Vagina (tissue), 2 donors: Measurements from ENCODE around the gene MAP4K4. TPM values are rescaled to one million over a fixed set of nuclear protein-coding genes. Genes with fewer than 3 reads are reported as not detected.

Experiments used
- DNase-seq, 2 donors: peaks; one replicate each; pipeline ENCODE4 v3.0.0-alpha.2; 2017; ENCODE audit errors: extremely low spot score in 2 of 2
- H3K27ac ChIP-seq: fragments of 200-600 bp; sonication (generic); one replicate; pipeline ENCODE4 v1.5.1; 2019
- H3K27me3 ChIP-seq: fragments of 200-600 bp; sonication (generic); one replicate; pipeline ENCODE4 v1.5.1; 2019
- H3K36me3 ChIP-seq, 2 donors: fragments of 200-600 bp; sonication (generic); one replicate each; pipeline ENCODE4 v1.5.1; 2017 to 2019
- H3K4me1 ChIP-seq: fragments of 200-600 bp; sonication (generic); one replicate; pipeline ENCODE4 v1.5.1; 2019
- H3K4me3 ChIP-seq, 2 donors: fragments of 200-600 bp; sonication (generic); 1 replicate in 1 of 2; 2 replicates in 1 of 2; pipeline ENCODE4 v1.5.1; 2016 to 2019
- H3K9me3 ChIP-seq: fragments of 200-600 bp; sonication (generic); one replicate; pipeline ENCODE4 v1.5.1; 2019
- POLR2A ChIP-seq, 2 donors: fragments of 450-650 bp; IDR thresholded peaks; one replicate each; pipeline ENCODE4 v1.6.1; 2017; ENCODE audit warnings: antibody characterized with exemption in 2 of 2, mild to moderate bottlenecking in 2 of 2, moderate library complexity in 2 of 2
- POLR2AphosphoS5 ChIP-seq, 2 donors: sonication (generic); formaldehyde crosslinking; IDR thresholded peaks; one replicate each; pipeline ENCODE4 v1.9.0; 2017; ENCODE audit warnings: antibody characterized with exemption in 2 of 2, mild to moderate bottlenecking in 2 of 2, low read depth in 1 of 2; ENCODE audit not compliant: insufficient read depth in 1 of 2
- intact Hi-C: fragments of 100-400 bp; cut with DNase I; formaldehyde crosslinking; loops from one replicate; pipeline ENCODE4 v1.15.1; 2023
- total RNA-seq: library from RNA; depleted of rRNA; stranded (reverse); fragments of >200 nt; gene quantifications from one replicate; pipeline ENCODE4 v1.2.3, GENCODE V29; 2016
- TF ChIP-seq, protein P1 (sequence below), 3 experiments: fragments of 450-650 bp in 2 of 3; fragments of 200-600 bp in 1 of 3; sonication (generic) in 1 of 3; IDR thresholded peaks; one replicate each; pipeline ENCODE4 v1.5.1; 2017 to 2019; ENCODE audit warnings: antibody characterized with exemption in 3 of 3, mild to moderate bottlenecking in 2 of 3, moderate library complexity in 2 of 3

Gene MAP4K4
- total RNA-seq, 1 donor from 2014 or later: 75.9 TPM

DNA sequence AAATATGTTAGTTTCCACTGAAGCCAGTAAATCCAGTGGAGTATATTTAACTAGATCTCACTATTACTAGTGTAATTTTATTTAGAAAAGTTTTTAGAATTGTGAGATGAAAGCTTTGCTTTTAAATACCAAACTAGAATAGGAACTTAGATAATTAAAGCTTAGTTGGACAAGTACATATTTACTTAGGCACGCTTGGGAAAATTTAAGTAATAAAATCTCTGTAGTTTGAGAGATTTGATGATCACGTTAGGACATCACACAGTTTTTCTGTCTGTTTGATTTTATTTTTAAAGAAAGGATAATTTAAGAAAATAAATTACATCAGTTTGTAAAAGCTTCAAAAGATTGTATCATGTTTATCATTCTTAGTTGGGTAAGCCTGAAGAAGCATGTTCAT is 153.5 kb downstream of the MAP4K4 start:
- no peak for DNase-seq
- no peaks in the 10 kb centered on the region for H3K9me3 ChIP-seq
- no peak overlapping the region for H3K27ac ChIP-seq
- TF ChIP-seq POLR2A (IDR thresholded peaks at IDR 0.05): no peak
- TF ChIP-seq POLR2AphosphoS5 (IDR thresholded peaks at IDR 0.05; ENCODE audit: insufficient read depth in 1 of 2, low read depth in 1 of 2): no peak
- TF ChIP-seq, protein P1, sequence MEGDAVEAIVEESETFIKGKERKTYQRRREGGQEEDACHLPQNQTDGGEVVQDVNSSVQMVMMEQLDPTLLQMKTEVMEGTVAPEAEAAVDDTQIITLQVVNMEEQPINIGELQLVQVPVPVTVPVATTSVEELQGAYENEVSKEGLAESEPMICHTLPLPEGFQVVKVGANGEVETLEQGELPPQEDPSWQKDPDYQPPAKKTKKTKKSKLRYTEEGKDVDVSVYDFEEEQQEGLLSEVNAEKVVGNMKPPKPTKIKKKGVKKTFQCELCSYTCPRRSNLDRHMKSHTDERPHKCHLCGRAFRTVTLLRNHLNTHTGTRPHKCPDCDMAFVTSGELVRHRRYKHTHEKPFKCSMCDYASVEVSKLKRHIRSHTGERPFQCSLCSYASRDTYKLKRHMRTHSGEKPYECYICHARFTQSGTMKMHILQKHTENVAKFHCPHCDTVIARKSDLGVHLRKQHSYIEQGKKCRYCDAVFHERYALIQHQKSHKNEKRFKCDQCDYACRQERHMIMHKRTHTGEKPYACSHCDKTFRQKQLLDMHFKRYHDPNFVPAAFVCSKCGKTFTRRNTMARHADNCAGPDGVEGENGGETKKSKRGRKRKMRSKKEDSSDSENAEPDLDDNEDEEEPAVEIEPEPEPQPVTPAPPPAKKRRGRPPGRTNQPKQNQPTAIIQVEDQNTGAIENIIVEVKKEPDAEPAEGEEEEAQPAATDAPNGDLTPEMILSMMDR (IDR thresholded peaks at IDR 0.05): no peak
- H3K27me3 ChIP-seq: no peaks in the 10 kb centered on the region
- H3K36me3 ChIP-seq: peaks cover 0 to 5% of the 10 kb centered on the region in 2 donors
- H3K4me3 ChIP-seq: no peak overlapping the region
- peaks cover 30% of the 10 kb centered on the region for H3K4me1 ChIP-seq
- intact Hi-C loops: no loop called here

DNA sequence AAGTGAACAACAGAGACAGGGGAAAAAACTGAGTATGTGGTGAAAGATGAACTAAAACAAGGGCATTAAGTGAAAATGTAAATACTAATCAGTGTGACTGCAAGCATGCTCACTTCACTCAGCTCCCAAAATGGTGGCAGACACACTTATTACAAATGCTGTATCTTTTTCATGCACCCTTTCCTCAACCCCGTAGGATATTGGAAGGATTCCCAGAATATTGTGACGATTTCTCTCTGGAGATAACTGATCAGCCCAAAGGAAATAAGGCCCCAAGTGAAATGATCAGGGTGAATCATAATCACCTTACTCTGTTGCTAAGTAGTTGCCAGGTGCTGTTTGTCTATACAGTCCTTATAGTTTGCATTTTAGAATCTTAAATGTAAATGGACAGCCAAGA is 155.3 kb downstream of the MAP4K4 start:
- Histone ChIP-seq H3K9me3 (no peaks in the 10 kb centered on the region), H3K27ac (no peak overlapping the region), H3K36me3 (no peaks in the 10 kb centered on the region), H3K4me1 (peaks cover 30% of the 10 kb centered on the region), H3K4me3 (no peak overlapping the region), H3K27me3 (no peaks in the 10 kb centered on the region)
- DNase-seq: no peak
- intact Hi-C loops: no loop called here
- no peak for TF ChIP-seq POLR2A (IDR thresholded peaks at IDR 0.05)

GRCh38 chr2:101854877-101855276 is 157.4 kb downstream of the MAP4K4 start:
- H3K4me1 ChIP-seq: peaks cover 12% of the 10 kb centered on the region
- H3K27ac ChIP-seq: no peak overlapping the region
- H3K9me3 ChIP-seq: no peaks in the 10 kb centered on the region
- H3K36me3 ChIP-seq: peaks cover 0 to 10% of the 10 kb centered on the region in 2 donors
- H3K4me3 ChIP-seq: no peak overlapping the region
- no peak for TF ChIP-seq POLR2AphosphoS5 (IDR thresholded peaks at IDR 0.05; ENCODE audit: insufficient read depth in 1 of 2, low read depth in 1 of 2)
- TF ChIP-seq, protein P1 (IDR thresholded peaks at IDR 0.05): no peak
- no peak for TF ChIP-seq POLR2A (IDR thresholded peaks at IDR 0.05)
- intact Hi-C loops: no loop called here
- DNase-seq: no peak
- H3K27me3 ChIP-seq: no peaks in the 10 kb centered on the region

- H3K4me3 ChIP-seq: no peak overlapping the region
- no peak overlapping the region for H3K27ac ChIP-seq
- no peak for DNase-seq
- peaks cover 0 to 16% of the 10 kb centered on the region in 2 donors for H3K36me3 ChIP-seq
- TF ChIP-seq POLR2AphosphoS5 (IDR thresholded peaks at IDR 0.05; ENCODE audit: insufficient read depth in 1 of 2, low read depth in 1 of 2) (no peak), POLR2A (IDR thresholded peaks at IDR 0.05) (no peak)
- TF ChIP-seq, protein P1 (IDR thresholded peaks at IDR 0.05): no peak
- intact Hi-C loops: no loop called here
- no peaks in the 10 kb centered on the region for H3K27me3 ChIP-seq
- H3K4me1 ChIP-seq: peaks cover 3% of the 10 kb centered on the region
- H3K9me3 ChIP-seq: no peaks in the 10 kb centered on the region
Observed at GRCh38 chr2:101855776-101856175, 158.3 kb downstream of the MAP4K4 start.

DNA sequence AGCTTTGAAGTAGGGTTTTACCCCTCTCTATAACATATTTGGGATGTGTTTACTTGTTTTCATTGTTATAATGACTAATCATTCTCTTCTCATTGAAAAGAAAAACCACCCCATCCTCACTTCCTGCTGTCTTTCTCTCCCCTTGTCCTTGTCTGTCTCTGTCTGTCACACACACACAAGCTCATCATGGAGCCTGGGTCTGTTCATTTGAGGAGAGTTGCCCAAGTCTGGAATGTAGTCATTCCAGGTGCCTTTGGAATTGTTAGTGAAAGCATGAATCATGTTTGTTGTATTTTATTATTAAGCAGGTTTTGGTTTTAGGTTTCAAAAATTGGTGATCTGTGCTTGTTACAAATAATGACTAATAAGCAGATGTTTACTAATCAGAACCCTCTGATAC is 160.7 kb downstream of the MAP4K4 start:
- TF ChIP-seq POLR2AphosphoS5 (IDR thresholded peaks at IDR 0.05; ENCODE audit: insufficient read depth in 1 of 2, low read depth in 1 of 2): no peak
- TF ChIP-seq, protein P1 (IDR thresholded peaks at IDR 0.05): no peak
- intact Hi-C loops: no loop called here

More for the DNA sequence above, 160.7 kb downstream of the MAP4K4 start:
- no peaks in the 10 kb centered on the region for H3K27me3 ChIP-seq
- H3K4me3 ChIP-seq: no peak overlapping the region
- no peak for DNase-seq
- H3K4me1 ChIP-seq: no peaks in the 10 kb centered on the region
- H3K9me3 ChIP-seq: no peaks in the 10 kb centered on the region
- H3K27ac ChIP-seq: no peak overlapping the region
- peaks cover 0 to 29% of the 10 kb centered on the region in 2 donors for H3K36me3 ChIP-seq
